Activated naive CD8-positive, alpha-beta T cell (primary cell): ENCODE data around the gene S100B.
A peak's percentile ranks its signal among the peaks of the same experiment; 100 is the strongest.

Source experiments
- H3K27ac Mint-ChIP-seq: one replicate; pipeline ENCODE4 v1.8.0; 2021; ENCODE audit warnings: mixed read lengths
- H3K27me3 Mint-ChIP-seq: one replicate; pipeline ENCODE4 v1.8.0; 2021; ENCODE audit warnings: mixed read lengths
- H3K36me3 Mint-ChIP-seq: one replicate; pipeline ENCODE4 v1.8.0; 2021; ENCODE audit warnings: mixed read lengths
- H3K4me1 Mint-ChIP-seq: one replicate; pipeline ENCODE4 v1.8.0; 2021; ENCODE audit warnings: low read depth, mixed read lengths
- H3K4me3 Mint-ChIP-seq: one replicate; pipeline ENCODE4 v1.8.0; 2021; ENCODE audit warnings: mild to moderate bottlenecking, mixed read lengths
- H3K9me3 Mint-ChIP-seq: one replicate; pipeline ENCODE4 v1.8.0; 2021; ENCODE audit warnings: low read depth, mixed read lengths

Gene S100B

GRCh38 chr21:46604975-46605766 lies at the start of gene S100B:
Gene S100B, minus strand, starts transcription at chr21:46605082. Its CDS starts 2,667 bp downstream, at chr21:46602415.
- Mint-ChIP-seq H3K4me3 (peak within 1 kb of the TSS; percentile 84), H3K4me1 (peaks cover 76% of the 10 kb centered on the region), H3K27me3 (no peaks in the 10 kb centered on the region), H3K27ac (peak within 1 kb of the TSS; percentile 90), H3K9me3 (no peaks in the 10 kb centered on the region), H3K36me3 (peaks cover 4% of the 10 kb centered on the region)

GRCh38 chr21:46651121-46651520 lies 46.2 kb upstream of the S100B start:
- Mint-ChIP-seq H3K4me1 (peaks cover 45% of the 10 kb centered on the region), H3K4me3 (no peak overlapping the region), H3K27ac (peak overlapping the region; percentile 89), H3K9me3 (peaks cover 13% of the 10 kb centered on the region), H3K36me3 (peaks cover 55% of the 10 kb centered on the region), H3K27me3 (no peaks in the 10 kb centered on the region)

GRCh38 chr21:46650476-46651098 lies 45.7 kb upstream of the S100B start:
- Mint-ChIP-seq H3K36me3 (peaks cover 50% of the 10 kb centered on the region), H3K27me3 (no peaks in the 10 kb centered on the region), H3K27ac (peak overlapping the region; percentile 80), H3K4me3 (no peak overlapping the region), H3K9me3 (peaks cover 11% of the 10 kb centered on the region), H3K4me1 (peaks cover 48% of the 10 kb centered on the region)

- Mint-ChIP-seq H3K9me3 (peaks cover 3% of the 10 kb centered on the region), H3K4me3 (no peak overlapping the region), H3K27ac (no peak overlapping the region), H3K36me3 (peaks cover 43% of the 10 kb centered on the region), H3K27me3 (no peaks in the 10 kb centered on the region), H3K4me1 (peaks cover 50% of the 10 kb centered on the region)
Observed at GRCh38 chr21:46649356-46649755, 44.5 kb upstream of the S100B start.

GRCh38 chr21:46648539-46648938 lies 43.7 kb upstream of the S100B start:
- H3K27ac Mint-ChIP-seq, result no peak overlapping the region
- H3K36me3 Mint-ChIP-seq, result peaks cover 35% of the 10 kb centered on the region
- no peaks in the 10 kb centered on the region for H3K9me3 Mint-ChIP-seq
- H3K27me3 Mint-ChIP-seq, result no peaks in the 10 kb centered on the region
- H3K4me1 Mint-ChIP-seq, result peaks cover 55% of the 10 kb centered on the region
- no peak overlapping the region for H3K4me3 Mint-ChIP-seq

- Mint-ChIP-seq H3K4me3 (peak overlapping the region; percentile 33), H3K4me1 (peaks cover 68% of the 10 kb centered on the region), H3K27me3 (no peaks in the 10 kb centered on the region), H3K36me3 (peaks cover 20% of the 10 kb centered on the region), H3K9me3 (no peaks in the 10 kb centered on the region), H3K27ac (peak overlapping the region; percentile 83)
Observed at GRCh38 chr21:46646541-46647154, 41.8 kb upstream of the S100B start.

GRCh38 chr21:46645840-46646239 lies 41.0 kb upstream of the S100B start:
- Mint-ChIP-seq H3K27ac (peak overlapping the region; percentile 42), H3K27me3 (no peaks in the 10 kb centered on the region), H3K9me3 (no peaks in the 10 kb centered on the region), H3K4me1 (peaks cover 74% of the 10 kb centered on the region), H3K4me3 (no peak overlapping the region), H3K36me3 (peaks cover 22% of the 10 kb centered on the region)

- peak overlapping the region; percentile 51 for H3K27ac Mint-ChIP-seq
- peaks cover 24% of the 10 kb centered on the region for H3K36me3 Mint-ChIP-seq
- no peak overlapping the region for H3K4me3 Mint-ChIP-seq
- H3K4me1 Mint-ChIP-seq, result peaks cover 76% of the 10 kb centered on the region
- no peaks in the 10 kb centered on the region for H3K27me3 Mint-ChIP-seq
- no peaks in the 10 kb centered on the region for H3K9me3 Mint-ChIP-seq
Observed at GRCh38 chr21:46643379-46644177, 38.7 kb upstream of the S100B start.

GRCh38 chr21:46641656-46642055 lies 36.8 kb upstream of the S100B start:
- H3K4me3 Mint-ChIP-seq, result peak overlapping the region; percentile 7
- peaks cover 19% of the 10 kb centered on the region for H3K36me3 Mint-ChIP-seq
- no peaks in the 10 kb centered on the region for H3K27me3 Mint-ChIP-seq
- H3K27ac Mint-ChIP-seq, result peak overlapping the region; percentile 50
- H3K9me3 Mint-ChIP-seq, result no peaks in the 10 kb centered on the region
- H3K4me1 Mint-ChIP-seq, result peaks cover 77% of the 10 kb centered on the region

- Mint-ChIP-seq H3K4me1 (peaks cover 74% of the 10 kb centered on the region), H3K9me3 (no peaks in the 10 kb centered on the region), H3K27ac (peak overlapping the region; percentile 94), H3K27me3 (no peaks in the 10 kb centered on the region), H3K4me3 (peak overlapping the region; percentile 83), H3K36me3 (peaks cover 12% of the 10 kb centered on the region)
Observed at GRCh38 chr21:46639489-46640386, 34.9 kb upstream of the S100B start.

GRCh38 chr21:46637952-46638746 lies 33.3 kb upstream of the S100B start:
- H3K27ac Mint-ChIP-seq, result peak overlapping the region; percentile 94

GRCh38 chr21:46636550-46637285 lies 31.8 kb upstream of the S100B start:
- peaks cover 82% of the 10 kb centered on the region for H3K4me1 Mint-ChIP-seq
- peak overlapping the region; percentile 96 for H3K27ac Mint-ChIP-seq
- no peaks in the 10 kb centered on the region for H3K27me3 Mint-ChIP-seq
- peak overlapping the region; percentile 95 for H3K4me3 Mint-ChIP-seq
- peaks cover 12% of the 10 kb centered on the region for H3K36me3 Mint-ChIP-seq
- H3K9me3 Mint-ChIP-seq, result no peaks in the 10 kb centered on the region

More at GRCh38 chr21:46637952-46638746, 33.3 kb upstream of the S100B start:
- Mint-ChIP-seq H3K4me3 (peak overlapping the region; percentile 83), H3K27me3 (no peaks in the 10 kb centered on the region), H3K36me3 (peaks cover 12% of the 10 kb centered on the region), H3K4me1 (peaks cover 82% of the 10 kb centered on the region), H3K9me3 (no peaks in the 10 kb centered on the region)

GRCh38 chr21:46636181-46636512 lies 31.3 kb upstream of the S100B start:
- Mint-ChIP-seq H3K9me3 (no peaks in the 10 kb centered on the region), H3K4me3 (peak overlapping the region; percentile 95), H3K4me1 (peaks cover 81% of the 10 kb centered on the region), H3K36me3 (peaks cover 10% of the 10 kb centered on the region), H3K27ac (peak overlapping the region; percentile 96), H3K27me3 (no peaks in the 10 kb centered on the region)
